GM21423 (cell line): ENCODE data around the gene PRR23E.

Source experiments
- ATAC-seq: cut with Tn5 transposase; IDR thresholded peaks from one replicate; pipeline ENCODE4 v1.9.1; 2021; ENCODE audit warnings: mild to moderate bottlenecking, moderate library complexity; ENCODE audit not compliant: unreplicated experiment

PRR23E gene

GRCh38 chr3:127207727-127208482 lies 15.0 kb downstream of the PRR23E start:
- no peak for ATAC-seq

- ATAC-seq, result no peak
These were observed 15.7 kb downstream of the PRR23E start for GRCh38 chr3:127208483-127209100.

GRCh38 chr3:127209155-127209839 lies 16.4 kb downstream of the PRR23E start:
- no peak for ATAC-seq

- no peak for ATAC-seq
These were observed 17.1 kb downstream of the PRR23E start for GRCh38 chr3:127209840-127210653.

- no peak for ATAC-seq
These were observed 17.7 kb downstream of the PRR23E start for GRCh38 chr3:127210654-127210943.

- no peak for ATAC-seq
These were observed 18.5 kb downstream of the PRR23E start for GRCh38 chr3:127211118-127212060.

GRCh38 chr3:127212231-127212630 lies 19.3 kb downstream of the PRR23E start:
- ATAC-seq, result no peak

- ATAC-seq, result no peak
These were observed 19.8 kb downstream of the PRR23E start for GRCh38 chr3:127212711-127213110.

- no peak for ATAC-seq
These were observed 20.5 kb downstream of the PRR23E start for GRCh38 chr3:127213381-127213918.

GRCh38 chr3:127214975-127215374 lies 22.0 kb downstream of the PRR23E start:
- no peak for ATAC-seq

- ATAC-seq, result no peak
These were observed 22.9 kb downstream of the PRR23E start for GRCh38 chr3:127215714-127216414.

- ATAC-seq, result no peak
These were observed 23.7 kb downstream of the PRR23E start for GRCh38 chr3:127216415-127217261.

GRCh38 chr3:127217596-127218453 lies 24.9 kb downstream of the PRR23E start:
- ATAC-seq, result no peak

GRCh38 chr3:127218454-127218922 lies 25.6 kb downstream of the PRR23E start:
- no peak for ATAC-seq

GRCh38 chr3:127220497-127220896 lies 27.6 kb downstream of the PRR23E start:
- no peak for ATAC-seq

GRCh38 chr3:127221037-127221436 lies 28.1 kb downstream of the PRR23E start:
- ATAC-seq, result no peak

GRCh38 chr3:127221446-127222035 lies 28.6 kb downstream of the PRR23E start:
- no peak for ATAC-seq
